IMR-90 (cell line): ENCODE data around the gene PLCB4. TPM values are rescaled to one million over a fixed set of nuclear protein-coding genes. Genes with fewer than 3 reads are reported as not detected.

ENCODE experiments used
- ATAC-seq: fragments of 200-7000 bp; cut with Tn5 transposase; 2 replicates; pipeline ENCODE4 v1.9.1; 2020; ENCODE audit warnings: low read depth, mild to moderate bottlenecking, moderate library complexity
- BruUV-seq: library from RNA; stranded (reverse); fragments of 400-500 nt; replicated peaks from 2 replicates; lab custom pipeline; 2021; lab: Mats Ljungman, UMichigan
- CTCF ChIA-PET: fragments of 300-600 bp; formaldehyde crosslinking; extraction: SDS; loops from one replicate; lab custom pipeline; 2021; ENCODE audit warnings: antibody characterized with exemption; lab: Yijun Ruan, JAX
- POLR2A ChIA-PET: fragments of 300-600 bp; sonication (Branson Sonifier 250); formaldehyde crosslinking; loops from one replicate; lab custom pipeline; 2022; ENCODE audit warnings: antibody characterized with exemption; ENCODE audit not compliant: unreplicated experiment; lab: Charles Lee
- DNase-seq: peaks from one replicate; pipeline ENCODE4 v3.0.0; 2013
- H2AFZ ChIP-seq: replicated peaks from 2 replicates; pipeline ENCODE3; 2013; ENCODE audit warnings: low read length, mild to moderate bottlenecking; ENCODE audit not compliant: poor library complexity
- H2AK5ac ChIP-seq: 2 replicates; pipeline ENCODE4 v1.6.1; 2013; ENCODE audit warnings: low read depth, low read length, inconsistent platforms
- H2AK9ac ChIP-seq: replicated peaks from 2 replicates; pipeline ENCODE3; 2013; ENCODE audit warnings: mild to moderate bottlenecking, low read depth, low read length, moderate library complexity; ENCODE audit not compliant: poor library complexity
- H2BK120ac ChIP-seq: 2 replicates; pipeline ENCODE4 v1.6.1; 2013; ENCODE audit warnings: low read depth, low read length, inconsistent platforms
- H2BK15ac ChIP-seq: 3 replicates; pipeline ENCODE4 v1.6.1; 2013; ENCODE audit warnings: low read depth, low read length, inconsistent platforms
- H2BK20ac ChIP-seq: 2 replicates; pipeline ENCODE4 v1.6.1; 2013; ENCODE audit warnings: low read depth, mild to moderate bottlenecking, inconsistent platforms, low read length, moderate library complexity
- H2BK5ac ChIP-seq: 2 replicates; pipeline ENCODE4 v1.6.1; 2013; ENCODE audit warnings: mild to moderate bottlenecking, low read depth, low read length, inconsistent platforms; ENCODE audit not compliant: poor library complexity, severe bottlenecking
- H3K14ac ChIP-seq: replicated peaks from 2 replicates; pipeline ENCODE4 v1.6.1; 2013; ENCODE audit warnings: low read depth, low read length, inconsistent platforms
- H3K18ac ChIP-seq: 2 replicates; pipeline ENCODE4 v1.6.1; 2013; ENCODE audit warnings: low read depth, low read length, control low read depth
- H3K23ac ChIP-seq: 2 replicates; pipeline ENCODE4 v1.6.1; 2013; ENCODE audit warnings: low read depth, low read length, inconsistent platforms
- H3K27ac ChIP-seq: 2 replicates; pipeline ENCODE4 v1.5.1; 2013; ENCODE audit warnings: mild to moderate bottlenecking, control low read depth, low read length; ENCODE audit not compliant: insufficient read depth
- H3K27me3 ChIP-seq: 2 replicates; pipeline ENCODE4 v1.6.1; 2013; ENCODE audit warnings: low read length; ENCODE audit not compliant: control insufficient read depth, insufficient read depth
- H3K36me3 ChIP-seq: 2 replicates; pipeline ENCODE4 v1.6.1; 2013; ENCODE audit warnings: low read length, mixed read lengths; ENCODE audit not compliant: control insufficient read depth, insufficient read depth
- H3K4ac ChIP-seq: 2 replicates; pipeline ENCODE4 v1.6.1; 2013; ENCODE audit warnings: low read depth, low read length, inconsistent platforms
- H3K4me1 ChIP-seq: 2 replicates; pipeline ENCODE4 v1.6.1; 2013; ENCODE audit warnings: low read length, mixed read lengths; ENCODE audit not compliant: control insufficient read depth, insufficient read depth
- H3K4me2 ChIP-seq: 2 replicates; pipeline ENCODE4 v1.6.1; 2013; ENCODE audit warnings: low read depth, mild to moderate bottlenecking, control low read depth, low read length, moderate library complexity
- H3K4me3 ChIP-seq: 2 replicates; pipeline ENCODE4 v1.5.1; 2013; ENCODE audit warnings: low read depth, mild to moderate bottlenecking, control low read depth, low read length, moderate library complexity; ENCODE audit not compliant: insufficient read depth
- H3K56ac ChIP-seq: 2 replicates; pipeline ENCODE4 v1.6.1; 2013; ENCODE audit warnings: low read length, inconsistent platforms; ENCODE audit not compliant: insufficient read depth; ENCODE audit errors: extremely low read depth
- H3K79me1 ChIP-seq, 2 experiments: 2 replicates each; pipeline ENCODE4 v1.6.1; 2013; ENCODE audit warnings: low read length in 2 of 2, inconsistent platforms in 1 of 2, low read depth in 1 of 2
- H3K9ac ChIP-seq: 2 replicates; pipeline ENCODE4 v1.6.1; 2013; ENCODE audit warnings: low read depth, low read length, control low read depth
- H3K9me1 ChIP-seq: 2 replicates; pipeline ENCODE4 v1.6.1; 2013; ENCODE audit warnings: low read length, inconsistent platforms; ENCODE audit not compliant: insufficient read depth
- H3K9me3 ChIP-seq: 2 replicates; pipeline ENCODE4 v1.6.1; 2013; ENCODE audit warnings: low read length; ENCODE audit not compliant: control insufficient read depth, insufficient read depth
- H4K20me1 ChIP-seq: 2 replicates; pipeline ENCODE4 v1.6.1; 2013; ENCODE audit warnings: low read length, inconsistent platforms; ENCODE audit not compliant: insufficient read depth
- H4K5ac ChIP-seq: 2 replicates; pipeline ENCODE4 v1.6.1; 2013; ENCODE audit warnings: mild to moderate bottlenecking, low read depth, low read length, control low read depth
- H4K8ac ChIP-seq, 2 experiments: 2 replicates each; pipeline ENCODE4 v1.6.1; 2013; ENCODE audit warnings: low read depth in 2 of 2, low read length in 2 of 2, control low read depth in 1 of 2, inconsistent platforms in 1 of 2
- H4K91ac ChIP-seq: 2 replicates; pipeline ENCODE4 v1.6.1; 2013; ENCODE audit warnings: low read depth, low read length, inconsistent platforms; ENCODE audit not compliant: insufficient read depth
- BHLHE40 ChIP-seq: fragments of 150-350 bp; IDR thresholded peaks from 2 replicates; pipeline ENCODE4 v1.6.1; 2016; ENCODE audit warnings: mild to moderate bottlenecking, low read depth, low read length
- CEBPB ChIP-seq: IDR thresholded peaks from 2 replicates; pipeline ENCODE4 v1.6.1; 2012; ENCODE audit warnings: low read depth, low read length, improper control_type of control experiment
- CHD1 ChIP-seq: IDR thresholded peaks from 2 replicates; pipeline ENCODE4 v1.6.1; 2012; ENCODE audit warnings: low read depth, low read length, improper control_type of control experiment
- FOS ChIP-seq: fragments of 150-350 bp; IDR thresholded peaks from 2 replicates; pipeline ENCODE4 v1.6.1; 2016; ENCODE audit warnings: low read depth, low read length
- MAFK ChIP-seq: IDR thresholded peaks from 2 replicates; pipeline ENCODE4 v1.6.1; 2012; ENCODE audit warnings: low read depth, low read length, improper control_type of control experiment
- MAZ ChIP-seq: IDR thresholded peaks from 2 replicates; pipeline ENCODE4 v1.6.1; 2012; ENCODE audit warnings: low read depth, mild to moderate bottlenecking, low read length, improper control_type of control experiment, moderate library complexity, borderline replicate concordance
- MXI1 ChIP-seq: IDR thresholded peaks from 2 replicates; pipeline ENCODE4 v1.6.1; 2012; ENCODE audit warnings: low read depth, mild to moderate bottlenecking, low read length, moderate library complexity, borderline replicate concordance
- NFE2L2 ChIP-seq: fragments of 150-350 bp; IDR thresholded peaks from 2 replicates; pipeline ENCODE4 v1.6.1; 2016; ENCODE audit warnings: low read depth, mild to moderate bottlenecking, low read length
- POLR2A ChIP-seq: IDR thresholded peaks from 2 replicates; pipeline ENCODE4 v1.6.1; 2012; ENCODE audit warnings: mild to moderate bottlenecking, low read depth, low read length
- RAD21 ChIP-seq: IDR thresholded peaks from 2 replicates; pipeline ENCODE4 v1.6.1; 2012; ENCODE audit warnings: low read length, improper control_type of control experiment
- RCOR1 ChIP-seq: IDR thresholded peaks from 2 replicates; pipeline ENCODE4 v1.6.1; 2012; ENCODE audit warnings: mild to moderate bottlenecking, low read length, improper control_type of control experiment; ENCODE audit not compliant: insufficient replicate concordance
- RFX5 ChIP-seq: IDR thresholded peaks from 2 replicates; pipeline ENCODE4 v1.8.0; 2012; ENCODE audit warnings: low read depth, mild to moderate bottlenecking, low read length, moderate library complexity
- WGBS, 2 experiments: methylation state at CpG; one replicate each; pipeline versions ENCODE4 v1.1.5 to v1.1.7; 2013; ENCODE audit warnings: missing lambda C conversion rate in 2 of 2; ENCODE audit not compliant: insufficient read length in 1 of 2; ENCODE audit errors: extremely low coverage in 2 of 2; 5-methylcytosine and 5-hydroxymethylcytosine counted together
- dilution Hi-C: fragments of 300-500 bp; cut with HindIII; formaldehyde crosslinking; loops from one replicate; pipeline ENCODE4 v1.14.3; 2018; ENCODE audit warnings: low sequenced_read_pairs; ENCODE audit not compliant: unreplicated experiment
- in situ Hi-C: fragments of 300-500 bp; cut with MboI; formaldehyde crosslinking; loops from 3 replicates; pipeline ENCODE4 v1.14.3; 2019; ENCODE audit warnings: low sequenced_read_pairs, inconsistent platforms, mixed read lengths
- intact Hi-C: fragments of 100-400 bp; cut with micrococcal nuclease; formaldehyde crosslinking; loops from 2 replicates; pipeline ENCODE4 v1.10.0; 2022
- polyA plus RNA-seq, 3 experiments: library from polyadenylated mRNA; depleted of rRNA; stranded (reverse); fragments of >200 nt; gene quantifications; 2 replicates each; pipeline ENCODE4 v1.2.3, GENCODE V29; 2012; ENCODE audit warnings: low replicate concordance in 1 of 3
- total RNA-seq: library from RNA; depleted of rRNA; stranded (reverse); fragments of >200 nt; gene quantifications from 2 replicates; pipeline ENCODE4 v1.2.3, GENCODE V29; 2012
- TF ChIP-seq, protein P1 (sequence below): fragments of 150-350 bp; IDR thresholded peaks from 2 replicates; pipeline ENCODE4 v1.6.1; 2017; ENCODE audit warnings: mild to moderate bottlenecking, antibody characterized with exemption, low read length, low read depth
- TF ChIP-seq, protein P2 (sequence below): conservative IDR thresholded peaks from 2 replicates; pipeline ENCODE4 v1.5.1; 2012; ENCODE audit warnings: mild to moderate bottlenecking, low read depth, low read length, improper control_type of control experiment

PLCB4 gene
- total and polyA plus RNA-seq, 2 of the 4 experiments (the other 2 are of a cell fraction) = 12.5 to 24.0 TPM

DNA sequence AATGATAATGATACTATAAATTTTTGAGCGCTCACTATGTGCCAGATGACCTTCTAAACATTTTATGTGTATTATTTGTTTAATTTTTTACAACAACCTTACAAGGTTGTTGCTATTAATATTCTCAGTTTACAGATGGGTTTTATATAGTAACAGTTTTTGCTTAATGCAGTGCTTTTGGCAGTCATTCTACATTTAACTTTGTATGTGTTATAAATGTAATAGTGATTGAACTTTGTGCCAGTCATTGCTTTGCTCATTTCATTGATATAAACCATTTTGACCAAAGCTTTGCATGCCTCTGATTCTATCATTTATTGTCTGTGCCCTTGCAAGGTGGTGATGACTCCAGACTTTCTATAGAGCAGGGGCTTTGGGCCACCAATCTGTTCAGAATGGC, 239.2 kb downstream of the PLCB4 start:
- intact Hi-C loops = no loop called here
- no peak overlapping the region for H4K8ac ChIP-seq
- H2BK5ac ChIP-seq = no peak overlapping the region
- no peak overlapping the region for H2AK9ac ChIP-seq
- TF ChIP-seq, protein P1, sequence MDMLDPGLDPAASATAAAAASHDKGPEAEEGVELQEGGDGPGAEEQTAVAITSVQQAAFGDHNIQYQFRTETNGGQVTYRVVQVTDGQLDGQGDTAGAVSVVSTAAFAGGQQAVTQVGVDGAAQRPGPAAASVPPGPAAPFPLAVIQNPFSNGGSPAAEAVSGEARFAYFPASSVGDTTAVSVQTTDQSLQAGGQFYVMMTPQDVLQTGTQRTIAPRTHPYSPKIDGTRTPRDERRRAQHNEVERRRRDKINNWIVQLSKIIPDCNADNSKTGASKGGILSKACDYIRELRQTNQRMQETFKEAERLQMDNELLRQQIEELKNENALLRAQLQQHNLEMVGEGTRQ = no peak
- TF ChIP-seq BHLHE40 = no peak
- TF ChIP-seq RCOR1 = no peak
- TF ChIP-seq RFX5 = no peak
- TF ChIP-seq RAD21 = no peak
- TF ChIP-seq FOS = no peak
- TF ChIP-seq MAFK = no peak
- no peak for TF ChIP-seq MXI1
- TF ChIP-seq, protein P2, sequence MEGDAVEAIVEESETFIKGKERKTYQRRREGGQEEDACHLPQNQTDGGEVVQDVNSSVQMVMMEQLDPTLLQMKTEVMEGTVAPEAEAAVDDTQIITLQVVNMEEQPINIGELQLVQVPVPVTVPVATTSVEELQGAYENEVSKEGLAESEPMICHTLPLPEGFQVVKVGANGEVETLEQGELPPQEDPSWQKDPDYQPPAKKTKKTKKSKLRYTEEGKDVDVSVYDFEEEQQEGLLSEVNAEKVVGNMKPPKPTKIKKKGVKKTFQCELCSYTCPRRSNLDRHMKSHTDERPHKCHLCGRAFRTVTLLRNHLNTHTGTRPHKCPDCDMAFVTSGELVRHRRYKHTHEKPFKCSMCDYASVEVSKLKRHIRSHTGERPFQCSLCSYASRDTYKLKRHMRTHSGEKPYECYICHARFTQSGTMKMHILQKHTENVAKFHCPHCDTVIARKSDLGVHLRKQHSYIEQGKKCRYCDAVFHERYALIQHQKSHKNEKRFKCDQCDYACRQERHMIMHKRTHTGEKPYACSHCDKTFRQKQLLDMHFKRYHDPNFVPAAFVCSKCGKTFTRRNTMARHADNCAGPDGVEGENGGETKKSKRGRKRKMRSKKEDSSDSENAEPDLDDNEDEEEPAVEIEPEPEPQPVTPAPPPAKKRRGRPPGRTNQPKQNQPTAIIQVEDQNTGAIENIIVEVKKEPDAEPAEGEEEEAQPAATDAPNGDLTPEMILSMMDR = no peak
- no peak for TF ChIP-seq CEBPB
- no peak for TF ChIP-seq POLR2A
- TF ChIP-seq NFE2L2 = no peak
- TF ChIP-seq CHD1 = no peak
- TF ChIP-seq MAZ = no peak
- no peak overlapping the region for H3K18ac ChIP-seq
- in situ Hi-C loops = no loop called here
- no peak overlapping the region for H3K14ac ChIP-seq
- dilution Hi-C loops = no loop called here
- ChIA-PET POLR2A (no interaction called here), CTCF (interaction anchor here (1.2 kb wide), 1 partner anchor 86 kb away, joined by 3 read pairs; no protein-coding TSS in a partner anchor)
- H4K5ac ChIP-seq = no peak overlapping the region
- H2AFZ ChIP-seq = no peak overlapping the region
- ATAC-seq = no peak
- H3K27me3 ChIP-seq = no peaks in the 10 kb centered on the region
- no CpG with 5 or more reads among the region's 1 CpG for WGBS, 2 experiments
- no TSS peak for BruUV-seq
- no peak overlapping the region for H3K23ac ChIP-seq
- H3K4me2 ChIP-seq = no peak overlapping the region
- H3K4me3 ChIP-seq = no peak overlapping the region
- H2BK120ac ChIP-seq = no peak overlapping the region
- H2BK20ac ChIP-seq = no peak overlapping the region
- peaks cover 7% of the 10 kb centered on the region for H3K9me1 ChIP-seq
- H4K91ac ChIP-seq = no peak overlapping the region
- DNase-seq = no peak
- H4K20me1 ChIP-seq = no peaks in the 10 kb centered on the region
- H3K4me1 ChIP-seq = peaks cover 14% of the 10 kb centered on the region
- H3K36me3 ChIP-seq = no peaks in the 10 kb centered on the region; the same call in 1 of the 2 replicates
- H2AK5ac ChIP-seq = no peak overlapping the region
- no peak overlapping the region for H2BK15ac ChIP-seq
- no peaks in the 10 kb centered on the region for H3K9me3 ChIP-seq
- no peak overlapping the region for H3K9ac ChIP-seq
- no peak overlapping the region for H3K56ac ChIP-seq
- peaks cover 8 to 54% of the 10 kb centered on the region in 2 experiments for H3K79me1 ChIP-seq
- H3K4ac ChIP-seq = no peak overlapping the region
- H3K27ac ChIP-seq = no peak overlapping the region
